GM19043 (cell line): ENCODE data around the gene NT5DC3.
"Not testable (repeated sequence)": the region's sequence is repeated elsewhere in the genome, so short reads cannot be mapped to it uniquely, and the experiment has no call there.

ENCODE experiments used
- ATAC-seq: cut with Tn5 transposase; IDR thresholded peaks from one replicate; pipeline ENCODE4 v1.9.1; 2021; ENCODE audit warnings: low read depth; ENCODE audit not compliant: unreplicated experiment

Gene NT5DC3

DNA sequence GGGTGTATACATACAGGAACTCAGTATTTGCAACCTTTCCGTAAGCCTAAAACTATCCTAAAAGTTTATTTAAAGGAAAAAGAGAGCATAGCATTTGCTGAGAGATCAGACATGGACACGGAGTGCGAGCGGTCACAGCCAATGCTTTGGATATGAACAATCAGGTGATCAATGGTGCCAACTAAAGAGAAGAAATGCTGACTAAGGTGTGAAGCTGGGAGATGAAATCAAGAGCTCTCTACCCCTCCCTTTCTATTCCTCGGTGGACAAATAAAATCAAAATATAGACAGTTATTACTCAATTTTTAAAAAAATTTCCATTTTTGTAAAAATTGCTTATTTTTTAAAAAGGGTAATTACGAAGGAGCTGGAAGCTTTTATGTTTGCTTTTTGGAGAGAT, 29.2 kb downstream of the NT5DC3 start:
- no peak for ATAC-seq

GRCh38 chr12:103810111-103810510, 30.9 kb downstream of the NT5DC3 start:
- no peak for ATAC-seq

- not testable (repeated sequence) for ATAC-seq
Measured at GRCh38 chr12:103809639-103810038, 31.4 kb downstream of the NT5DC3 start.

GRCh38 chr12:103809154-103809553, 31.9 kb downstream of the NT5DC3 start:
- no peak for ATAC-seq

DNA sequence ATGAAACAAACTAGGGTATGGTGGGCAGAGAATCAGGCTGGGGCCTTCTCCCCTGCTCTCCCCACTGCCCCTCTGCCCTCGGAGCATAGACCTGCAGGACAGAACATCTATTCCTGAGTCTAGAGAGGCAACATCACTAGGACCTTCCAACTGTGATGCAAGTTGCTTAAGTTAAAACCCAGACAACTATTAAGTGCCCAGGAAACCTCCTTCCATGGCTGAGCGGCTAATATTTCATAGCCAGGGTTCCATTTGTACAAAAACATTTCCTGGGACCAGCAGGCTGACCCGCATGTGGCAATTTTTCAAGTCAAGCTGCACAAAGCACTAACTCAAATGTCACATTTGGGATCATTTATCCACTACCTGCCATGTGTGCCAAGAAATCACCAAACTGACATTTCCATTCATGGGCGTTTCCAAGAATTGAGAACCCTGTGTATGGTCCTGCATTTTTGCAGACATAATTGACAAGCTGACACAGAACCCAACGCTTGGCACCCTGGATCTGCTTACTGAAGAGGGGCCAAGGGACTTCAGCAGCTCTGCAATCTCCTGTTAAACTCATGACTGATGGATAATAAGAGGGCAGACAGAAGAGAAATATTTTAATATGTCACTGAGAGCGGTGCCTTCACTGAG, 32.7 kb downstream of the NT5DC3 start:
- ATAC-seq: no peak

DNA sequence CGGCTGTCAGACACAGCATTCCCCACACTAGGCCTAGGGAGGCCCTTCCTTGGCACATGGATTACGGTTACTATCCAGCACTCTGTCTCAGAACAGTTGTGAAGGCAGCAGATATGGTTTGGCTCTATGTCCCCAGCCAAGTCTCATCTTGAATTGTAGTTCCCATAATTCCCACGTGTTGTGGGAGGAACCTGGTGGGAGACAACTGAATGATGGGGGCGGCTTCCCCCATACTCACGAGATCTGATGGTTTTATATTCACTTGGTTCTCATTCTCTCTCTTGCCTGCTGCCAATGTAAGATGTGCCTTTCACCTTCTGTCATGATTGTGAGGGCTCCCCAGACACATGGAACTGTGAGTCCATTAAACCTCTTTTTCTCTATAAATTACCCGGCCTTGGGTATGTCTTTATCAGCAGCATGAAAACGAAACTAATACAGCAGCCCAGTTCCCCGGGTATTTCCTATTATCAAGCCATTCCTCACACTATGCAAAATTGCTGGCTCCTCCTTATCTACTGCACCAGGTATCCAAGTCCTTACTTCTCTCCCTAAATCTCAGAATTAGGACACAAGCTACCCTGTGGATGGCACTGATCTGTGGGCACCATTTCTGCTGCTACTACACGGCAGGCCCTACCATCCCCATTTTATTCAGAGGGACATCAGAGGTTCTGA, 33.3 kb downstream of the NT5DC3 start:
- ATAC-seq: no peak

DNA sequence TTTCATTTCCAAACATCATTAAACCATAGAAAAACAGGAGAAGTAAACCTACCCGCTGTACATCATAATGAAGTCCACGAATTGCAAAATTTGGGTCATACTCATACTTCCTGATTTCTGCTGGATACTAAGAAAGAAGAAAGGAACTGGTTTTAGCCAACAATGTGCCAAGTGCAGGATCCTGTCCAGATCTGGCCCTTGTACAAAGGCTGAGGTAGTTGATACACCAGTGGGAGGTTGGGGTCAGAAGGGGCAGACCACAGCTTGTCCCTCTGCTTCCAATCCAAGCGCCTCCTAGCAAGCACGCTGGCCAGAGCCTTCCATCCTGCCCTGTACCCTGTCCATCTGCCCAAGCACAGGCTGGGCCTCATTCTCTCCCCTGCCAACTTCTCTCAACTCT, 34.2 kb downstream of the NT5DC3 start:
- no peak for ATAC-seq

DNA sequence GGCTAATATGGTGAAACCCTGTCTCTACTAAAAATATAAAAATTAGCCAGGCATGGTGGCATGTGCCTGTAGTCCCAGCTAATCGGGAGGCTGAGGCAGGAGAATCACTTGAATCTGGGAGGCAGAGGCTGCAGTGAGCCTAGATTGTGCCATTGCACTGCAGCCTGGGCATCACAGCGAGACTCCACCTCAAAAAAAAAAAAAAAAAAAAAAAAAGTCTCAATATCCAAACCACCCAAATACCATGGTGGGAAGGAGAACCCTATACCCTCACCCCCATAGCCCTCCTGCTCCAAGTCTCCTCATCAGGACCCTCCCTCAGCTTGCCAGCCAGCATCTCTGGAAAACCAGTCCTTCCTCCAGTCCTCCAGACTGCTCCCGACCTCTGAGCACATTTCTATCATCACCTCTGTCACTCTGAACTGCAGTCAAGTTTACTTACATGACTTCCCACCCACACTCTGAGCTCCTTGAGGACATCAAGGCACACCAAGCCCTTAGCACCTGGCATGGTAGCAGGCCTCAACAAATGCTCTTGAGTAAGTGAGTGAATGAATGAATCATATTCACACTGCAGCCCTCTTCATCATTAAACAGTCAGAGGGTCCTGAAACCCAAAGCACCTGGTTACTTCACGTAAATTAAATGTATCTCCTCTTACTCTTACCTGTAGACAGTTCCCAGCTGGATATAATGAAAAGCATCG, 35.2 kb downstream of the NT5DC3 start:
- ATAC-seq: no peak

- ATAC-seq: no peak
Measured at GRCh38 chr12:103803847-103804246, 37.2 kb downstream of the NT5DC3 start.

- ATAC-seq: no peak
Measured at GRCh38 chr12:103802586-103802886, 38.5 kb downstream of the NT5DC3 start.

- ATAC-seq: no peak
Measured at GRCh38 chr12:103801709-103802585, 39.1 kb downstream of the NT5DC3 start.

- ATAC-seq: no peak
Measured at GRCh38 chr12:103799857-103800771, 40.9 kb downstream of the NT5DC3 start.

DNA sequence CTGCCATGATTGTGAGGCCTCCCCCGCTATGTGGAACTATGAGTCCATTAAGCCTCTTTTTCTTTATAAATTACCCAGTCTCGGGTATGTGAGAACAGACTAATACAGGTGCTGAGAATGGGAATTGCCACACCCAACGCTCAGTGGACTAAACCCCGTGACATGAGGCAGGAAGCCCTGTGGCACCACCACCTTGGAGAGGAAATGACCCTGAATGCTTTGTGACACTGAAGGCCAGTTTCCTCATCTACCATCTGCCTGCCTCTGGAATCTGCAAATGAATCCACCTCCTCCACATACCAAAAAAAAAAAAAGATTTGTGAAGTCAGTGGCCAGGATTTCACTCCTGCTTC, 41.6 kb downstream of the NT5DC3 start:
- no peak for ATAC-seq

- no peak for ATAC-seq
Measured at GRCh38 chr12:103798586-103798985, 42.4 kb downstream of the NT5DC3 start.

DNA sequence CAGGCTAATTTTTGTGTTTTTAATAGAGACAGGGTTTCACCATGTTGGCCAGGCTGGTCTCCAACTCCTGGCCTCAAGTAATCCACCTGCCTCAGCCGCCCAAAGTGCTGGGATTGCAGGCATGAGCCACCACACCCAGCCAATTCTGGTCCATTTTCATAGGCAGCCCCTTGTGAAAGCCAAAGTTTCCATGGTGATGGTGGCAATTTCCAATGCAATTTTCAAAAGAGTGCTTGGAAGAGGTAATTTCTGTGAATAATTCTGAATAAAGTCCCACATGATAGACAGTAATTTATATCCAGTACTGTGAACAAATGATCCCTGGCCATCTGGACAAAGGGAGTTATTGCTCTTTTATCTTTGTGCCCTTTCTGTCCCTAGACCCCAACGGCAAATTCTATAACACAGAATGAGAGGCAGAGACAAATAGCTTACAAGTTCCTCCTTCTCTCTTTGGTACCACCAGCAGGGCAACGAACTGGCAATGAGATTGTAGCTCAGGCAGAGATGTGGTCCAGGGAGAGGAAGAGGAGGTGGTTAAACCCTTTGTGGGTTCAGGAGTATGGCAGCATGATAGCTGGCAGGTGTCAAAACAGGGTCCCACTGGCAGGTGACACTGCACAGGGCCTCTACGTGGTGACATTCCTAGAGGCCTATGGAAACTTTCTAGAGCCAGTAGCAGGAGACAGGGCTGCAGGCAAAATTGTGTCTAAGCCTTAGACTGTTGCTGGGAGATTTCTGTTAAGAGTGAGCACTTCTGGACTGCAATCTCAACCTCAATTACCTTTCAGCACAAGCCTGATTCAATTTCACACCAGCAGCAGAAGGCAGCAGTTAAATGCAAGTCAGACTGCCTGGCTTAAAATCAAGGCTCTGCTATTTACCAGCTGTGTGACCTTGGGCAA, 46.5 kb downstream of the NT5DC3 start:
- ATAC-seq: no peak

- ATAC-seq: no peak
Measured at GRCh38 chr12:103793512-103794045, 47.5 kb downstream of the NT5DC3 start.

GRCh38 chr12:103793046-103793445, 48.0 kb downstream of the NT5DC3 start:
- ATAC-seq: no peak

GRCh38 chr12:103791350-103791920, 49.6 kb downstream of the NT5DC3 start:
- ATAC-seq: no peak

GRCh38 chr12:103786201-103786600, 54.8 kb downstream of the NT5DC3 start:
- no peak for ATAC-seq
